Measurements from ENCODE around the gene NLRP9.

GRCh38 chr19:55766466-55766865, 28.3 kb upstream of the NLRP9 start:
- TF ChIP-seq CTCF (IDR thresholded peaks at IDR 0.05; ENCODE audit: low read depth, low read length), result no peak
- TF ChIP-seq POLR2A (IDR thresholded peaks at IDR 0.05; ENCODE audit: extremely low read depth, insufficient read length), result no peak
- no peak for TF ChIP-seq MYC (IDR thresholded peaks at IDR 0.05; ENCODE audit: low read depth, low read length)

All from NB4 (cell line).